Forelimb muscle (tissue), 1 donor: ENCODE results near the gene PCDHGA9. TPM values are rescaled to one million over a fixed set of nuclear protein-coding genes. Genes with fewer than 3 reads are reported as not detected.
"Not testable (repeated sequence)": the region's sequence is repeated elsewhere in the genome, so short reads cannot be mapped to it uniquely, and the experiment has no call there.

Experiments
- DNase-seq: peaks from one replicate; pipeline ENCODE4 v3.0.0-alpha.2; 2013; ENCODE audit warnings: low read depth
- polyA plus RNA-seq: library from polyadenylated mRNA; unstranded; fragments of 120-200 nt; gene quantifications from one replicate; pipeline ENCODE4 v1.2.1, GENCODE V29; 2013; ENCODE audit not compliant: insufficient read length

The PCDHGA9 gene
- polyA plus RNA-seq, 1 donor = 3.3 TPM

DNA sequence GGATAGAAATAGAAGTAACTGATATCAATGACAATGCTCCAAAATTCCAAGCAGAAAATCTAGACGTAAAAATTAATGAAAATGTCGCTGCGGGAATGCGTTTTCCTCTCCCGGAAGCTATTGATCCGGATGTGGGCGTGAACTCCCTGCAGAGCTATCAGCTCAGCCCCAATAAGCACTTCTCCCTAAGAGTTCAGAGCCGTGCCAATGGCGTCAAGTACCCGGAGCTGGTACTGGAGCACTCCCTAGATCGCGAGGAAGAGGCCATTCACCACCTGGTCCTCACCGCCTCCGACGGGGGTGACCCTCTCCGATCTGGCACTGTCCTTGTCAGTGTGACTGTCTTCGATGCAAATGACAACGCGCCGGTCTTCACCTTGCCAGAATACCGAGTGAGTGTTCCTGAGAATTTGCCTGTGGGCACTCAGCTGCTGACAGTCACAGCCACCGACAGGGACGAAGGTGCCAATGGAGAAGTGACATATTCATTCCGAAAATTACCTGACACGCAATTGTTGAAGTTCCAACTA is 11.0 kb downstream of the PCDHGA9 start:
- no peak for DNase-seq

DNA sequence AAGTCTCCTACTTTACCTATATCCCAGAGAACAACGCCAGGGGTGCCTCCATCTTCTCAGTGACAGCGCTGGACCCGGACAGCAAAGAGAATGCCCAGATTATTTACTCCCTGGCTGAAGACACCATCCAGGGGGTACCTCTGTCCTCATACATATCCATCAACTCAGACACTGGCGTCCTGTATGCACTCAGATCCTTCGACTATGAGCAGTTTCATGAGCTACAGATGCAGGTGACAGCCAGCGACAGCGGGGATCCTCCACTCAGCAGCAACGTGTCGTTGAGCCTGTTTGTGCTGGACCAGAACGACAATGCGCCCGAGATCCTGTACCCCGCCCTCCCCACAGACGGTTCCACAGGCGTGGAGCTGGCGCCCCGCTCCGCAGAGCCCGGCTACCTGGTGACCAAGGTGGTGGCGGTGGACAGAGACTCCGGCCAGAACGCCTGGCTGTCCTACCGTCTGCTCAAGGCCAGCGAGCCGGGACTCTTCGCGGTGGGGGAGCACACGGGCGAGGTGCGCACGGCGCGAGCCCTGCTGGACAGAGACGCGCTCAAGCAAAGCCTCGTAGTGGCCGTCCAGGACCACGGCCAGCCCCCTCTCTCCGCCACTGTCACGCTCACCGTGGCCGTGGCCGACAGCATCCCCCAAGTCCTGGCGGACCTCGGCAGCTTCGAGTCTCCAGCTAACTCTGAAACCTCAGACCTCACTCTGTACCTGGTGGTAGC is 12.1 kb downstream of the PCDHGA9 start:
- DNase-seq = not testable (repeated sequence)

GRCh38 chr5:141415275-141415618 is 12.7 kb downstream of the PCDHGA9 start:
- DNase-seq = not testable (repeated sequence)

- DNase-seq = not testable (repeated sequence)
Observed at GRCh38 chr5:141417494-141418172, 15.1 kb downstream of the PCDHGA9 start, which contains the start of gene PCDHGB7. Gene PCDHGB7, plus strand, starts transcription at chr5:141417677. Its CDS starts 183 bp downstream, at chr5:141417860.

- DNase-seq = no peak
Observed at GRCh38 chr5:141419074-141419880, 16.7 kb downstream of the PCDHGA9 start.

DNA sequence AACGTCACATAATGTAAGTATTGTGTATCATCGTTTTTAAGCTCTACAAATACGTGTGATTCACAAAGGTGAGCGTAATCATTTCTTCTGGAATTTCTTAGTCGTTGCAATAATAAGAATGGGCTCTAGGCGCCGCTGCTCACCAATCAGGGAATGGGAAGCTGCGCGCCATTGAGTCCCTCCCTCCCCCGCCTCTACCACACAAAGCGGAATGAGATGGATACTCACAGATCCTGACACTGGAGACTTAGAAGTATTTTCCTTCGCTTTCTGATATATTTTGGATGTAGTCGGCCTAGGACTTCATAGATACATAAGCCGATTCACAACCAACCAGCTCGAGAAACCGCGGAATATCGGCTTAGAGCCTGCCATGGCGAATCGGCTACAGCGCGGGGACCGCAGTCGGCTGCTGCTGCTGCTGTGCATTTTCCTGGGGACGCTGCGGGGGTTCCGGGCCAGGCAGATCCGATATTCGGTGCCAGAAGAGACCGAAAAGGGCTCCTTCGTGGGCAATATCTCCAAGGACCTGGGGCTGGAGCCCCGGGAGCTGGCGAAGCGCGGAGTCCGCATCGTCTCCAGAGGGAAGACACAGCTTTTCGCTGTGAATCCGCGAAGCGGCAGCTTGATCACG is 18.4 kb downstream of the PCDHGA9 start, which contains the start of gene PCDHGA11:
PCDHGA11 (plus strand) TSS at position 197 of the 634 bp plus-strand sequence; CDS start at position 374, 177 bp downstream.
- DNase-seq = no peak

DNA sequence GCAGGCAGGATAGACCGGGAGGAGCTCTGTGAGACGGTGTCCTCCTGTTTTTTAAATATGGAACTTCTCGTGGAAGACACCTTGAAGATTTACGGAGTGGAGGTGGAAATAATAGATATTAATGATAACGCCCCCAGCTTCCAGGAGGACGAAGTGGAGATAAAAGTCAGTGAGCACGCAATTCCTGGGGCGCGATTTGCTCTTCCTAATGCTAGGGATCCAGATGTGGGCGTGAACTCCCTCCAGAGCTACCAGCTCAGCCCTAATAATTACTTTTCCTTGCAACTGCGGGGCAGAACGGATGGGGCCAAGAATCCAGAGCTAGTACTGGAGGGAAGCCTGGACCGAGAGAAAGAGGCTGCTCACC is 18.9 kb downstream of the PCDHGA9 start:
- DNase-seq = no peak

- no peak for DNase-seq
Observed at GRCh38 chr5:141422742-141423291, 20.2 kb downstream of the PCDHGA9 start.

- DNase-seq = no peak
Observed at GRCh38 chr5:141427783-141428426, 25.3 kb downstream of the PCDHGA9 start.

- DNase-seq = no peak
Observed at GRCh38 chr5:141430332-141431113, 27.9 kb downstream of the PCDHGA9 start, which contains the start of gene PCDHGA12. Gene PCDHGA12, plus strand, starts transcription at chr5:141430507. Its CDS starts 253 bp downstream, at chr5:141430760.

- no peak for DNase-seq
Observed at GRCh38 chr5:141431286-141431685, 28.7 kb downstream of the PCDHGA9 start.

GRCh38 chr5:141432308-141432707 is 29.7 kb downstream of the PCDHGA9 start:
- not testable (repeated sequence) for DNase-seq

DNA sequence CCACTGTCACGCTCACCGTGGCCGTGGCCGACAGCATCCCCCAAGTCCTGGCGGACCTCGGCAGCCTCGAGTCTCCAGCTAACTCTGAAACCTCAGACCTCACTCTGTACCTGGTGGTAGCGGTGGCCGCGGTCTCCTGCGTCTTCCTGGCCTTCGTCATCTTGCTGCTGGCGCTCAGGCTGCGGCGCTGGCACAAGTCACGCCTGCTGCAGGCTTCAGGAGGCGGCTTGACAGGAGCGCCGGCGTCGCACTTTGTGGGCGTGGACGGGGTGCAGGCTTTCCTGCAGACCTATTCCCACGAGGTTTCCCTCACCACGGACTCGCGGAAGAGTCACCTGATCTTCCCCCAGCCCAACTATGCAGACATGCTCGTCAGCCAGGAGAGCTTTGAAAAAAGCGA is 30.1 kb downstream of the PCDHGA9 start:
- not testable (repeated sequence) for DNase-seq

- no peak for DNase-seq
Observed at GRCh38 chr5:141434006-141434405, 31.4 kb downstream of the PCDHGA9 start.

GRCh38 chr5:141437221-141437620 is 34.6 kb downstream of the PCDHGA9 start:
- DNase-seq = no peak

- no peak for DNase-seq
Observed at GRCh38 chr5:141439411-141440141, 37.0 kb downstream of the PCDHGA9 start.

DNA sequence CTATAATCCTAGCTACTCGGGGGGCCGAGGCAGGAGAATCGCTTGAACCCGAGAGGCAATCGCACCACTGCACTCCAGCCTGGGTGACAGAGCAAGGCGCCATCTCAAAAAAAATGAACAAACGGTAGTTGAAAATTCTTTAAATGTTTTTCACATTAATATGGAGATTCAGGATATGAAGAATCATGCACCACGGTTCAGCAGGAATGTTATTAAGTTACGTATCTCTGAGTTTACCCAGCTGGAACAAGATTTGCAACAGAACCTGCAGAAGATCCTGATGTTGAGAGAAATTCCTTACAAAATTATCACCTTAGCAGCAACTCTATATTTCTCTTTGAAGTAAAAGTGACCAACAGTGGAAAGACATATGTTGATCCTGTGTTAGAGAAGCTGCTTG is 37.8 kb downstream of the PCDHGA9 start:
- no peak for DNase-seq

- no peak for DNase-seq
Observed at GRCh38 chr5:141441571-141442170, 39.1 kb downstream of the PCDHGA9 start.
